RWPE2 (cell line): ENCODE results near the gene PHYKPL.
A peak's percentile ranks its signal among the peaks of the same experiment; 100 is the strongest.

Experiments used
- ATAC-seq: fragments of 200-7000 bp; cut with Tn5 transposase; 3 replicates; pipeline ENCODE4 v1.9.1; 2021; ENCODE audit warnings: low read depth
- DNase-seq: peaks from one replicate; pipeline ENCODE4 v3.0.0-alpha.2; 2020; ENCODE audit warnings: low spot score
- H3K27ac ChIP-seq: fragments of 450-650 bp; 2 replicates; pipeline ENCODE4 v1.5.1; 2017; ENCODE audit warnings: mild to moderate bottlenecking; ENCODE audit not compliant: poor library complexity, severe bottlenecking
- H3K27me3 ChIP-seq: fragments of 250-450 bp; sonication (Bioruptor Pico); 2 replicates; pipeline ENCODE4 v1.5.1; 2021; ENCODE audit warnings: mild to moderate bottlenecking, moderate library complexity; ENCODE audit not compliant: insufficient read depth, poor library complexity, severe bottlenecking
- H3K36me3 ChIP-seq: fragments of 250-450 bp; sonication (Bioruptor Pico); 2 replicates; pipeline ENCODE4 v1.5.1; 2020; ENCODE audit warnings: low read depth, mild to moderate bottlenecking, moderate library complexity
- H3K4me1 ChIP-seq: fragments of 250-450 bp; sonication (Bioruptor Pico); 2 replicates; pipeline ENCODE4 v1.5.1; 2021; ENCODE audit warnings: mild to moderate bottlenecking, moderate library complexity; ENCODE audit not compliant: insufficient read depth, poor library complexity, severe bottlenecking
- H3K4me3 ChIP-seq: fragments of 250-450 bp; sonication (Bioruptor Pico); 2 replicates; pipeline ENCODE4 v1.5.1; 2021; ENCODE audit warnings: mild to moderate bottlenecking, moderate library complexity; ENCODE audit not compliant: severe bottlenecking
- H3K9me3 ChIP-seq: fragments of 250-450 bp; sonication (Bioruptor Pico); 2 replicates; pipeline ENCODE4 v1.5.1; 2021; ENCODE audit warnings: mild to moderate bottlenecking, moderate library complexity; ENCODE audit not compliant: severe bottlenecking
- CTCF ChIP-seq: fragments of 450-650 bp; IDR thresholded peaks from one replicate; pipeline ENCODE4 v1.5.1; 2017; ENCODE audit warnings: mild to moderate bottlenecking, moderate library complexity; ENCODE audit not compliant: poor library complexity, severe bottlenecking

Gene PHYKPL

GRCh38 chr5:178191661-178192060 is 40.9 kb downstream of the PHYKPL start:
- H3K9me3 ChIP-seq = no peaks in the 10 kb centered on the region
- TF ChIP-seq CTCF = no peak
- ATAC-seq (no peak), DNase-seq (no peak)
- no peaks in the 10 kb centered on the region for H3K36me3 ChIP-seq
- no peak overlapping the region for H3K27ac ChIP-seq
- no peaks in the 10 kb centered on the region for H3K27me3 ChIP-seq
- no peak overlapping the region for H3K4me3 ChIP-seq
- peaks cover 8% of the 10 kb centered on the region for H3K4me1 ChIP-seq

- DNase-seq (no peak), ATAC-seq (no peak)
- H3K36me3 ChIP-seq = no peaks in the 10 kb centered on the region
- no peaks in the 10 kb centered on the region for H3K27me3 ChIP-seq
- peaks cover 8% of the 10 kb centered on the region for H3K4me1 ChIP-seq
- H3K4me3 ChIP-seq = no peak overlapping the region
- no peaks in the 10 kb centered on the region for H3K9me3 ChIP-seq
- no peak for TF ChIP-seq CTCF
- no peak overlapping the region for H3K27ac ChIP-seq
Measured at GRCh38 chr5:178189433-178189832, 43.2 kb downstream of the PHYKPL start.

GRCh38 chr5:178187014-178187413 is 45.6 kb downstream of the PHYKPL start, which contains the start of gene GMCL2:
GMCL2 (minus strand) TSS chr5:178187371; CDS start chr5:178187299, 72 bp downstream.
- H3K27me3 ChIP-seq = no peaks in the 10 kb centered on the region
- no peaks in the 10 kb centered on the region for H3K9me3 ChIP-seq
- H3K36me3 ChIP-seq = no peaks in the 10 kb centered on the region
- no peak within 1 kb of the TSS for H3K27ac ChIP-seq
- H3K4me1 ChIP-seq = peaks cover 5% of the 10 kb centered on the region
- ATAC-seq = no peak
- peak; percentile 52 for DNase-seq
- H3K4me3 ChIP-seq = no peak within 1 kb of the TSS
- no peak for TF ChIP-seq CTCF

GRCh38 chr5:178186427-178186826 is 46.2 kb downstream of the PHYKPL start:
- Histone ChIP-seq H3K4me1 (no peaks in the 10 kb centered on the region), H3K4me3 (no peak overlapping the region), H3K36me3 (no peaks in the 10 kb centered on the region), H3K27ac (no peak overlapping the region), H3K27me3 (no peaks in the 10 kb centered on the region), H3K9me3 (no peaks in the 10 kb centered on the region)
- DNase-seq (no peak), ATAC-seq (peak; percentile 60)
- no peak for TF ChIP-seq CTCF

- H3K4me1 ChIP-seq = no peaks in the 10 kb centered on the region
- no peaks in the 10 kb centered on the region for H3K27me3 ChIP-seq
- ATAC-seq (peak; percentile 44; the same call in 2 of the 3 replicates), DNase-seq (peak; percentile 22)
- no peaks in the 10 kb centered on the region for H3K36me3 ChIP-seq
- H3K27ac ChIP-seq = no peak overlapping the region
- H3K4me3 ChIP-seq = no peak overlapping the region
- TF ChIP-seq CTCF = no peak
- H3K9me3 ChIP-seq = no peaks in the 10 kb centered on the region
Measured at GRCh38 chr5:178182158-178182876, 50.3 kb downstream of the PHYKPL start.
